ENCODE results near the gene CCDC54. TPM values are rescaled to one million over a fixed set of nuclear protein-coding genes. Genes with fewer than 3 reads are reported as not detected.

The CCDC54 gene
- total RNA-seq, 1 donor from 2014 or later: 0.10 TPM

Other genes with a start within 250 kb of the CCDC54 start
- 65.8 and 141 TPM in 2 replicates for gene BBX, start 145.5 kb downstream of the CCDC54 start, total RNA-seq

Measured in renal cortical epithelial cell (primary cell).